ENCODE measurements around the gene CSTPP1. TPM values are rescaled to one million over a fixed set of nuclear protein-coding genes. Genes with fewer than 3 reads are reported as not detected.
A peak's percentile ranks its signal among the peaks of the same experiment; 100 is the strongest.

Gene CSTPP1
- total and polyA plus RNA-seq, 2 of the 8 experiments (the other 6 are each of a cell fraction or from before 2014, with no cell fraction given), result 24.2 to 28.7 TPM

GRCh38 chr11:47184711-47185304, 248.2 kb downstream of the CSTPP1 start:
- H2AFZ ChIP-seq (ENCODE audit: low read length), result no peak overlapping the region
- CTCF ChIA-PET (ENCODE audit: partially characterized antibody), result interaction anchor here (0.8 to 16.6 kb wide), 19 partner anchors 9 to 268 kb away, joined by 3 to 247 read pairs (median 4); partner anchors contain the start of genes ACP2, DDB2 and NR1H3
- no peak for TF ChIP-seq GTF2F1 (IDR thresholded peaks at IDR 0.05; ENCODE audit: borderline replicate concordance, low read depth, low read length)
- TF ChIP-seq BACH1 (IDR thresholded peaks at IDR 0.05; ENCODE audit: low read length), result no peak
- TF ChIP-seq RBBP5 (IDR thresholded peaks at IDR 0.05; ENCODE audit: borderline replicate concordance, low read depth, low read length), result no peak
- TF ChIP-seq TAF7 (optimal IDR thresholded peaks at IDR 0.05; ENCODE audit: borderline replicate concordance, low read depth, low read length), result no peak
- no peak for TF ChIP-seq ASH2L (IDR thresholded peaks at IDR 0.05; ENCODE audit: low read length)

More at GRCh38 chr11:47184711-47185304, 248.2 kb downstream of the CSTPP1 start:
- H3K36me3 ChIP-seq (ENCODE audit: control insufficient read depth in 2 of 4, insufficient read depth in 4 of 4, low read length in 3 of 4), result peaks cover 3 to 9% (median 5%) of the 10 kb centered on the region in 4 experiments; a peak in 4 of 8 replicates
- peak overlapping the region; percentile 88; the same call in 1 of the 2 replicates for H2BK15ac ChIP-seq (ENCODE audit: low read length)
- peak overlapping the region; percentile 82; the same call in 1 of the 2 replicates for H2AK5ac ChIP-seq (ENCODE audit: low read depth, low read length)
- H3K14ac ChIP-seq (ENCODE audit: insufficient read length), result no peak overlapping the region
- WGBS, 2 experiments (ENCODE audit: extremely low coverage in 1 of 2, insufficient coverage in 1 of 2, insufficient read length in 1 of 2, insufficient replicate concordance in 2 of 2, low coverage in 1 of 2, low lambda C conversion rate in 2 of 2, missing lambda C conversion rate in 1 of 2), result 45% methylated on average over 13 of the region's 13 CpGs; no CpG with 5 or more reads in 1 of the 2 experiments
- H3K27ac ChIP-seq (ENCODE audit: low read depth, low read length), result peak overlapping the region; percentile 81; the same call in 1 of the 2 replicates
- peak overlapping the region; percentile 70 for H2BK120ac ChIP-seq (replicated peaks; ENCODE audit: low read depth, low read length)
- no peaks in the 10 kb centered on the region for H3K9me3 ChIP-seq (ENCODE audit: insufficient read depth in 2 of 2, low read depth in 1 of 2, low read length in 1 of 2)
- H3K4ac ChIP-seq (replicated peaks; ENCODE audit: insufficient read length, low read depth, low read length), result peak overlapping the region; percentile 25
- peak overlapping the region; percentile 43 to 92 (median 82) for H3K4me3 ChIP-seq (ENCODE audit: extremely low read depth in 1 of 4, insufficient read depth in 2 of 4, low read depth in 3 of 4, low read length in 4 of 4)
- no peak overlapping the region for H2BK20ac ChIP-seq (ENCODE audit: low read length)
- H3K9ac ChIP-seq (replicated peaks in 1 of 4; ENCODE audit: extremely low read depth in 1 of 4, low read depth in 3 of 4, low read length in 3 of 4), result peak overlapping the region in 3 of 4 experiments; percentile 39 to 62 (median 60); a peak in 6 of 7 replicates
- H3K79me1 ChIP-seq (ENCODE audit: low read depth, low read length), result peaks cover 3% of the 10 kb centered on the region; the same call in 1 of the 2 replicates
- H2BK12ac ChIP-seq (ENCODE audit: low read depth, low read length), result 0 out of 2 replicates have a peak overlapping the region, but pooled peaks have one; percentile 71
- peaks cover 12% of the 10 kb centered on the region; the same call in 1 of the 2 replicates for H3K23me2 ChIP-seq (ENCODE audit: low read depth, low read length)
- peaks cover 0 to 6% (median 0%) of the 10 kb centered on the region in 4 experiments; a peak in 3 of 7 replicates for H3K27me3 ChIP-seq (replicated peaks in 1 of 4; ENCODE audit: control insufficient read depth in 3 of 4, extremely low read depth in 1 of 4, insufficient read depth in 3 of 4, low read length in 3 of 4)
- peak overlapping the region; percentile 58; the same call in 1 of the 2 replicates for H4K8ac ChIP-seq (ENCODE audit: extremely low read depth, insufficient read depth, low read length)
- H3K23ac ChIP-seq (ENCODE audit: insufficient read length), result no peak overlapping the region
- FAIRE-seq (no peak), DNase-seq (ENCODE audit: low read depth in 1 of 2, low spot score in 2 of 2) (no peak)
- H4K20me1 ChIP-seq (replicated peaks in 1 of 2; ENCODE audit: control insufficient read depth in 1 of 2, insufficient read depth in 2 of 2, low read length in 2 of 2), result peaks cover 0 to 6% of the 10 kb centered on the region in 2 experiments
- H3K56ac ChIP-seq (replicated peaks; ENCODE audit: insufficient read length, low read depth, low read length), result peak overlapping the region; percentile 12
- H4K5ac ChIP-seq (ENCODE audit: insufficient read length, low read depth, low read length), result peak overlapping the region; percentile 94
- H3K4me1 ChIP-seq (replicated peaks in 1 of 4; ENCODE audit: control insufficient read depth in 3 of 4, insufficient read depth in 4 of 4, low read length in 3 of 4), result peaks cover 0 to 8% (median 6%) of the 10 kb centered on the region in 4 experiments; a peak in 5 of 7 replicates
- POLR2A ChIA-PET (ENCODE audit: partially characterized antibody), result interaction anchor here (0.6 to 3.9 kb wide), 24 partner anchors 9 to 340 kb away, joined by 3 to 30 read pairs (median 4); partner anchors contain the start of genes ACP2, DDB2 and NR1H3
- H2BK5ac ChIP-seq (ENCODE audit: low read depth, low read length), result peak overlapping the region; percentile 91; the same call in 1 of the 2 replicates
- peaks cover 0 to 16% of the 10 kb centered on the region in 2 experiments; a peak in 3 of 4 replicates for H3K79me2 ChIP-seq (ENCODE audit: control insufficient read depth in 1 of 2, insufficient read depth in 2 of 2, low read length in 2 of 2)
- peak overlapping the region; percentile 95 for H3K18ac ChIP-seq (ENCODE audit: extremely low read depth, low read length)
- peak overlapping the region; percentile 66 to 82 for H3K4me2 ChIP-seq (ENCODE audit: insufficient read depth in 1 of 2, low read depth in 2 of 2, low read length in 2 of 2)
- H4K91ac ChIP-seq (replicated peaks; ENCODE audit: insufficient read length, low read length), result peak overlapping the region; percentile 94
